Vagina (tissue), 2 donors: ENCODE results near the gene TM9SF3. TPM values are rescaled to one million over a fixed set of nuclear protein-coding genes. Genes with fewer than 3 reads are reported as not detected.

Experiments
- DNase-seq, 2 donors: peaks; one replicate each; pipeline ENCODE4 v3.0.0-alpha.2; 2017; ENCODE audit errors: extremely low spot score in 2 of 2
- H3K27ac ChIP-seq: fragments of 200-600 bp; sonication (generic); one replicate; pipeline ENCODE4 v1.5.1; 2019
- H3K27me3 ChIP-seq: fragments of 200-600 bp; sonication (generic); one replicate; pipeline ENCODE4 v1.5.1; 2019
- H3K36me3 ChIP-seq, 2 donors: fragments of 200-600 bp; sonication (generic); one replicate each; pipeline ENCODE4 v1.5.1; 2017 to 2019
- H3K4me1 ChIP-seq: fragments of 200-600 bp; sonication (generic); one replicate; pipeline ENCODE4 v1.5.1; 2019
- H3K4me3 ChIP-seq, 2 donors: fragments of 200-600 bp; sonication (generic); 1 replicate in 1 of 2; 2 replicates in 1 of 2; pipeline ENCODE4 v1.5.1; 2016 to 2019
- H3K9me3 ChIP-seq: fragments of 200-600 bp; sonication (generic); one replicate; pipeline ENCODE4 v1.5.1; 2019
- POLR2A ChIP-seq, 2 donors: fragments of 450-650 bp; IDR thresholded peaks; one replicate each; pipeline ENCODE4 v1.6.1; 2017; ENCODE audit warnings: antibody characterized with exemption in 2 of 2, mild to moderate bottlenecking in 2 of 2, moderate library complexity in 2 of 2
- POLR2AphosphoS5 ChIP-seq, 2 donors: sonication (generic); formaldehyde crosslinking; IDR thresholded peaks; one replicate each; pipeline ENCODE4 v1.9.0; 2017; ENCODE audit warnings: antibody characterized with exemption in 2 of 2, mild to moderate bottlenecking in 2 of 2, low read depth in 1 of 2; ENCODE audit not compliant: insufficient read depth in 1 of 2
- intact Hi-C: fragments of 100-400 bp; cut with DNase I; formaldehyde crosslinking; loops from one replicate; pipeline ENCODE4 v1.15.1; 2023
- total RNA-seq: library from RNA; depleted of rRNA; stranded (reverse); fragments of >200 nt; gene quantifications from one replicate; pipeline ENCODE4 v1.2.3, GENCODE V29; 2016
- TF ChIP-seq, protein P1 (sequence below), 3 experiments: fragments of 450-650 bp in 2 of 3; fragments of 200-600 bp in 1 of 3; sonication (generic) in 1 of 3; IDR thresholded peaks; one replicate each; pipeline ENCODE4 v1.5.1; 2017 to 2019; ENCODE audit warnings: antibody characterized with exemption in 3 of 3, mild to moderate bottlenecking in 2 of 3, moderate library complexity in 2 of 3

Gene TM9SF3
- total RNA-seq, 1 donor from 2014 or later, result 58.4 TPM

DNA sequence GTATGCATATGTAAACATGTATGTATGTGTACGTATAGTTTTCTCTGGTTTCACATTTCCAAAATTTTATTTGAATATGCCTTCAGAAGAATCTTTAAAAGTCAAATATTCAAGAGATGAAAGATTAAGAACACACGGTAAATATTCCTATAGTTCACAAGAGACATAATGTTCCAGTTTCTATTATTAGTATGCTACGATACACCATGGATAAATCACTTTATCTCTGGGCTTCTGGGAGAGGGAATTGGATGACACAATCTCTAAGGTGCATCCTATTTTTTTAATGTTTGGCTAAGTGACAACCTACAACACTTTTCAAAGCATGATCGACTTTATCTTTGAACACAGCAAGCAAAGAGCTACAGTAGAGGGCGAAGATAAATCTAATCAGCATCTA, 13.8 kb downstream of the TM9SF3 start:
- Histone ChIP-seq H3K27ac (no peak overlapping the region), H3K4me1 (peaks cover 37% of the 10 kb centered on the region), H3K9me3 (no peaks in the 10 kb centered on the region), H3K36me3 (no peaks in the 10 kb centered on the region), H3K4me3 (no peak overlapping the region), H3K27me3 (no peaks in the 10 kb centered on the region)
- TF ChIP-seq POLR2AphosphoS5 (IDR thresholded peaks at IDR 0.05; ENCODE audit: insufficient read depth in 1 of 2, low read depth in 1 of 2) (no peak), POLR2A (IDR thresholded peaks at IDR 0.05) (no peak)
- TF ChIP-seq, protein P1, sequence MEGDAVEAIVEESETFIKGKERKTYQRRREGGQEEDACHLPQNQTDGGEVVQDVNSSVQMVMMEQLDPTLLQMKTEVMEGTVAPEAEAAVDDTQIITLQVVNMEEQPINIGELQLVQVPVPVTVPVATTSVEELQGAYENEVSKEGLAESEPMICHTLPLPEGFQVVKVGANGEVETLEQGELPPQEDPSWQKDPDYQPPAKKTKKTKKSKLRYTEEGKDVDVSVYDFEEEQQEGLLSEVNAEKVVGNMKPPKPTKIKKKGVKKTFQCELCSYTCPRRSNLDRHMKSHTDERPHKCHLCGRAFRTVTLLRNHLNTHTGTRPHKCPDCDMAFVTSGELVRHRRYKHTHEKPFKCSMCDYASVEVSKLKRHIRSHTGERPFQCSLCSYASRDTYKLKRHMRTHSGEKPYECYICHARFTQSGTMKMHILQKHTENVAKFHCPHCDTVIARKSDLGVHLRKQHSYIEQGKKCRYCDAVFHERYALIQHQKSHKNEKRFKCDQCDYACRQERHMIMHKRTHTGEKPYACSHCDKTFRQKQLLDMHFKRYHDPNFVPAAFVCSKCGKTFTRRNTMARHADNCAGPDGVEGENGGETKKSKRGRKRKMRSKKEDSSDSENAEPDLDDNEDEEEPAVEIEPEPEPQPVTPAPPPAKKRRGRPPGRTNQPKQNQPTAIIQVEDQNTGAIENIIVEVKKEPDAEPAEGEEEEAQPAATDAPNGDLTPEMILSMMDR (IDR thresholded peaks at IDR 0.05), result no peak
- intact Hi-C loops, result no loop called here
- DNase-seq, result no peak

DNA sequence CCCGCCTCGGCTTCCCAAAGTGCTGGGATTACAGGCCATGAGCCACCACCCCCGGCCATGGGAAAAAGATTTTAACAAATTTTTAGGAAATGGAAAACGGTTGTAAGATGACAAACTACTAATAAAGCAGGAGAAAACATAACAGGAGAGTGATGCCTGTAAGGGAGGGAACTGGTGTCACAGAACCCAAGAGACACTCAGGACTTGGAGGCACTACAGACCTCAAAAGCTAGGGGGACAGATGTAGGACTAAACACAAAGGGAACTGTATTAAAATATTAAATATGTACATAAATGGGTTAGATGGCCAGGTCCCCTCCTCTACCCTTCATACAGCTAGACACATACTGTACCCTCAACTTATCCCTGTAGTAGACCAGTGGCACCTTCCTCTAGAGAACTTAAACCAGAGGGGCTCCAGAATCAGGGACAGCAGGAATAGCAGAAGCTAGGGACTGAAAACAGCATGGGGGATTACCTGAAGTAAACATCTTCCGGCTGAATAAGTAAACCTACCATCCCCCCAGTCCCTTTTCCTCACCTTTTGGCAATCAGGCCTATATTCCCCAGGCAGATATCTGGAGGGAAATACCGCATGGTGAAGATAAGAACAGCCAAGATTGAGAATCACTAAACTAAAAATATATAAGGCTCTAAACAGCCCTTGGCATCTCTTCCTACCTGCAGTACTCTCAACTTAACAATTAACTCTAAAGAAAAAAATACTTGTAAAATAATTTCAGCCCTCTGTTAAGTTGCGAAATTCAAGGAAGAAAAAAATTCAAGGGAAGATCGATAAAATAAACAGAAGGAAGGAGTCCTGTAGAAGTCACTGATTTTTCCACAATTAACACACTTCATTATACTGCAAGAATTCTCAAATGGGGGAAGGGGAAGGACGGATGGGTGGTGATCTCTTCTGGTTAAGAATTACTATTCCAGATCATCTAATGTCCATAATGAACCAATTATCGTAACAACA, 15.5 kb downstream of the TM9SF3 start:
- intact Hi-C loops, result no loop called here
- H3K9me3 ChIP-seq, result no peaks in the 10 kb centered on the region
- peaks cover 24% of the 10 kb centered on the region for H3K4me1 ChIP-seq
- TF ChIP-seq POLR2AphosphoS5 (IDR thresholded peaks at IDR 0.05; ENCODE audit: insufficient read depth in 1 of 2, low read depth in 1 of 2) (no peak), POLR2A (IDR thresholded peaks at IDR 0.05) (no peak)
- TF ChIP-seq, protein P1 (IDR thresholded peaks at IDR 0.05), result no peak
- no peak overlapping the region for H3K27ac ChIP-seq
- no peaks in the 10 kb centered on the region for H3K27me3 ChIP-seq
- no peaks in the 10 kb centered on the region for H3K36me3 ChIP-seq
- H3K4me3 ChIP-seq, result no peak overlapping the region
- no peak for DNase-seq

DNA sequence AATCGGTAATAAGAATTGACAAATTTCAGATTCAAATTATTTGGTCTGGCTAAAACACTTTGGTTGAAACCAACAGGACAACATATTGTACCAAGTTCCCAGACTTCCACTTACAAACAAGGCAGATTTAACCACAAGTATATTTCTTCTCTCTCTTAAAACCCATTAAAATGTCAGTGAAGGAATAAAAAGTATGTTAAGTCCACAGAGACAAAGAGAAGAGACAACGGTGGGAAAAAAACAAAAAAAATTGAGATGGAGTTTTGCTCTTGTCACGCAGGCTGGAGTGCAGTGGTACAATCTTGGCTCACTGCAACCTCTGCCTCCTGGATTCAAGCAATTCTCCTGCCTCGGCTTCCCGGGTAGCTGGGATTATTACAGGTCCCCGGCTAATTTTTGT, 16.3 kb downstream of the TM9SF3 start:
- intact Hi-C loops, result no loop called here
- Histone ChIP-seq H3K9me3 (no peaks in the 10 kb centered on the region), H3K27me3 (no peaks in the 10 kb centered on the region), H3K4me1 (peaks cover 20% of the 10 kb centered on the region), H3K36me3 (no peaks in the 10 kb centered on the region), H3K27ac (no peak overlapping the region), H3K4me3 (no peak overlapping the region)
- no peak for TF ChIP-seq POLR2A (IDR thresholded peaks at IDR 0.05)
- no peak for TF ChIP-seq POLR2AphosphoS5 (IDR thresholded peaks at IDR 0.05; ENCODE audit: insufficient read depth in 1 of 2, low read depth in 1 of 2)
- TF ChIP-seq, protein P1 (IDR thresholded peaks at IDR 0.05), result no peak
- DNase-seq, result no peak

DNA sequence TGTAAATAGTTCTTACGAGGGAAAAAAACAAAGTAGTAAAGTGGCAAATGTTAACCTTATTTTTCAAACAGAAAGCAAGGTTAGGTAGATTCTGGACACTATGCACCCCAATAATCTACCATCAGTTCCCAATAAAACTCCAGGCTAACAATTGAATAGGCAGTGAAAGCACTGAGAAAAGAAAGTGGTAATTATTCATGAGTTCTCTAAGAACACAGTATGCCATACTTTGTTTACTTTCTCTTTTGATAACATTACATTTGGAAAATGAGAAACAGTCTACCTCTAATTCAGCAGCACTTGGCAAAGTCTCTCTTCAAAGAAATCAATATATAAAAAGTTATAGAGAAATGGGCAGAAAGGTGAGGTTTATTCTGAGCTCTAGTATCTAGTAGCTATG, 18.4 kb downstream of the TM9SF3 start:
- TF ChIP-seq POLR2A (IDR thresholded peaks at IDR 0.05) (no peak), POLR2AphosphoS5 (IDR thresholded peaks at IDR 0.05; ENCODE audit: insufficient read depth in 1 of 2, low read depth in 1 of 2) (no peak)
- H3K36me3 ChIP-seq, result no peaks in the 10 kb centered on the region
- H3K27me3 ChIP-seq, result no peaks in the 10 kb centered on the region
- no peaks in the 10 kb centered on the region for H3K9me3 ChIP-seq
- H3K4me3 ChIP-seq, result no peak overlapping the region
- DNase-seq, result no peak
- intact Hi-C loops, result no loop called here
- H3K27ac ChIP-seq, result no peak overlapping the region
- H3K4me1 ChIP-seq, result peaks cover 20% of the 10 kb centered on the region

DNA sequence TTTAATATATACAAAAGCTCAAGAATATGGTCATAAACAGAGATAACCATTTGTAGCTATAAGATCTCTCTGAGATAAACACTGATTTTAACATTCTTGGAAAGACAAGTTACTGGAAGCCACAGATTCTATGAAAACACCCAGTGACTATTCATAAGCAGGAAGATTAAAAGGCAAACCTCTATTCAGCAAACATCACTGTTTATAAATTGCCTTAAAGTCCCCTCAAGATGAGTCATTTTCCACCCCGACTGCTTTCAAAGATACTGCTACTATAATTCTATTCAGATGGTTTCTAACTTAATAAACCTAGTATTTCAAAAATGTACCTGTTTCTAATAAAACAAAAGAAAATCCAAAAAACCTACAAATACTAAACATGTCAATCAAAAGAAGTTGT, 21.0 kb downstream of the TM9SF3 start:
- H3K9me3 ChIP-seq, result no peaks in the 10 kb centered on the region
- intact Hi-C loops, result no loop called here
- peaks cover 20% of the 10 kb centered on the region for H3K4me1 ChIP-seq
- peaks cover 0 to 5% of the 10 kb centered on the region in 2 donors for H3K36me3 ChIP-seq
- H3K4me3 ChIP-seq, result no peak overlapping the region
- no peak overlapping the region for H3K27ac ChIP-seq
- DNase-seq, result no peak
- no peaks in the 10 kb centered on the region for H3K27me3 ChIP-seq
- TF ChIP-seq, protein P1 (IDR thresholded peaks at IDR 0.05), result no peak
- TF ChIP-seq POLR2AphosphoS5 (IDR thresholded peaks at IDR 0.05; ENCODE audit: insufficient read depth in 1 of 2, low read depth in 1 of 2) (no peak), POLR2A (IDR thresholded peaks at IDR 0.05) (no peak)
